CD14-positive monocyte (primary cell): ENCODE measurements around the gene FBXO2. TPM values are rescaled to one million over a fixed set of nuclear protein-coding genes. Genes with fewer than 3 reads are reported as not detected.

ENCODE experiments used
- DNase-seq, 3 donors: peaks; one replicate each; pipeline ENCODE4 v3.0.0-alpha.2; 2011 to 2022
- H2AFZ ChIP-seq: 2 replicates; pipeline ENCODE4 v1.6.0; 2012; ENCODE audit warnings: mild to moderate bottlenecking, low read depth, low read length, inconsistent platforms; ENCODE audit not compliant: insufficient read depth, poor library complexity, severe bottlenecking
- H3K27ac ChIP-seq, 2 donors: 1 replicate in 1 of 2; 2 replicates in 1 of 2; pipeline ENCODE4 v1.5.1; 2012 to 2013; ENCODE audit warnings: low read length in 2 of 2, control low read depth in 1 of 2, inconsistent platforms in 1 of 2, low read depth in 1 of 2, mild to moderate bottlenecking in 1 of 2
- H3K27me3 ChIP-seq, 2 donors: one replicate each; pipeline versions ENCODE4 v1.6.0 to v1.6.1; 2011 to 2013; ENCODE audit warnings: low read length in 2 of 2; ENCODE audit not compliant: control insufficient read depth in 2 of 2, insufficient read depth in 2 of 2
- H3K36me3 ChIP-seq, 2 donors: replicated peaks in 1 of 2; 1 replicate in 1 of 2; 2 replicates in 1 of 2; pipeline versions ENCODE4 v1.5.1 to v1.6.1; 2012 to 2013; ENCODE audit warnings: low read length in 2 of 2, control low read depth in 1 of 2, inconsistent platforms in 1 of 2, mild to moderate bottlenecking in 1 of 2; ENCODE audit not compliant: insufficient read depth in 2 of 2, control insufficient read depth in 1 of 2
- H3K4me1 ChIP-seq, 2 donors: 1 replicate in 1 of 2; 2 replicates in 1 of 2; pipeline versions ENCODE4 v1.5.1 to v1.6.1; 2012 to 2013; ENCODE audit warnings: low read length in 2 of 2, control low read depth in 1 of 2, inconsistent platforms in 1 of 2, mild to moderate bottlenecking in 1 of 2, moderate library complexity in 1 of 2; ENCODE audit not compliant: insufficient read depth in 2 of 2, control insufficient read depth in 1 of 2
- H3K4me2 ChIP-seq: replicated peaks from 2 replicates; pipeline ENCODE3; 2012; ENCODE audit warnings: low read length, moderate library complexity, mild to moderate bottlenecking; ENCODE audit not compliant: poor library complexity, severe bottlenecking; ENCODE audit errors: extremely low read depth
- H3K4me3 ChIP-seq, 3 experiments: fragments of 200-600 bp in 1 of 3; sonication (generic) in 1 of 3; replicated peaks in 1 of 3; 1 replicate in 2 of 3; 2 replicates in 1 of 3; pipeline ENCODE4 v1.5.1; 2011 to 2013; ENCODE audit warnings: low read length in 3 of 3, mild to moderate bottlenecking in 3 of 3, control low read depth in 2 of 3, low read depth in 2 of 3, inconsistent platforms in 1 of 3, moderate library complexity in 1 of 3
- H3K79me2 ChIP-seq: 2 replicates; pipeline ENCODE4 v1.6.0; 2012; ENCODE audit warnings: mild to moderate bottlenecking, control low read depth, inconsistent platforms, low read length, moderate library complexity; ENCODE audit not compliant: insufficient read depth
- H3K9ac ChIP-seq: 2 replicates; pipeline ENCODE4 v1.6.0; 2017; ENCODE audit warnings: low read length, mild to moderate bottlenecking; ENCODE audit not compliant: insufficient read depth, poor library complexity, severe bottlenecking
- H3K9me3 ChIP-seq, 2 donors: replicated peaks in 1 of 2; 1 replicate in 1 of 2; 2 replicates in 1 of 2; pipeline versions ENCODE4 v1.5.1 to v1.6.1; 2012 to 2013; ENCODE audit warnings: low read length in 2 of 2, control low read depth in 1 of 2; ENCODE audit not compliant: control insufficient read depth in 1 of 2, insufficient read depth in 1 of 2
- H4K20me1 ChIP-seq: 2 replicates; pipeline ENCODE4 v1.6.0; 2012; ENCODE audit warnings: mild to moderate bottlenecking, low read length, control low read depth, moderate library complexity; ENCODE audit not compliant: insufficient read depth
- H3K27ac Mint-ChIP-seq, 7 donors: one replicate each; pipeline ENCODE4 v1.8.0; 2020; ENCODE audit warnings: mild to moderate bottlenecking in 7 of 7, mixed read lengths in 7 of 7, moderate library complexity in 6 of 7, inconsistent platforms in 2 of 7
- H3K27me3 Mint-ChIP-seq, 3 donors: one replicate each; pipeline ENCODE4 v1.8.0; 2021 to 2022; ENCODE audit warnings: low read depth in 3 of 3, mild to moderate bottlenecking in 3 of 3, mixed read lengths in 3 of 3, moderate library complexity in 3 of 3, inconsistent platforms in 1 of 3
- H3K36me3 Mint-ChIP-seq, 2 donors: one replicate each; pipeline ENCODE4 v1.8.0; 2020; ENCODE audit warnings: mixed read lengths in 2 of 2, inconsistent platforms in 1 of 2, mild to moderate bottlenecking in 1 of 2
- H3K4me1 Mint-ChIP-seq: one replicate; pipeline ENCODE4 v1.8.0; 2020; ENCODE audit warnings: mild to moderate bottlenecking, mixed read lengths
- H3K4me3 Mint-ChIP-seq, 2 donors: one replicate each; pipeline ENCODE4 v1.8.0; 2020; ENCODE audit warnings: mild to moderate bottlenecking in 2 of 2, mixed read lengths in 2 of 2, moderate library complexity in 1 of 2
- H3K9me3 Mint-ChIP-seq, 7 donors: one replicate each; pipeline ENCODE4 v1.8.0; 2020 to 2022; ENCODE audit warnings: mixed read lengths in 7 of 7, mild to moderate bottlenecking in 6 of 7, moderate library complexity in 6 of 7, inconsistent platforms in 2 of 7
- WGBS: methylation state at CpG from one replicate; pipeline ENCODE4 v1.1.5; 2013; ENCODE audit warnings: missing lambda C conversion rate; ENCODE audit not compliant: insufficient coverage; 5-methylcytosine and 5-hydroxymethylcytosine counted together
- intact Hi-C, 2 donors: fragments of 100-400 bp; cut with micrococcal nuclease; formaldehyde crosslinking; loops; one replicate each; pipeline versions ENCODE4 v1.15.0 to v1.15.1; 2023
- polyA plus RNA-seq, 3 donors: library from polyadenylated mRNA; depleted of rRNA in 1 of 3; unstranded in 2 of 3; stranded (reverse) in 1 of 3; fragments of 300-500 nt in 2 of 3; fragments of >200 nt in 1 of 3; fragmentation: Illumina TruSeq in 2 of 3; gene quantifications; 1 replicate in 2 of 3; 2 replicates in 1 of 3; pipeline ENCODE4 v1.2.3, GENCODE V29; 2012 to 2021
- TF ChIP-seq, protein P1 (sequence below): fragments of 200-600 bp; IDR thresholded peaks from one replicate; pipeline ENCODE4 v1.8.0; 2022; ENCODE audit warnings: antibody characterized with exemption, mild to moderate bottlenecking

FBXO2 gene
- polyA plus RNA-seq, 3 donors, result 0.08 TPM; not detected in 2

DNA sequence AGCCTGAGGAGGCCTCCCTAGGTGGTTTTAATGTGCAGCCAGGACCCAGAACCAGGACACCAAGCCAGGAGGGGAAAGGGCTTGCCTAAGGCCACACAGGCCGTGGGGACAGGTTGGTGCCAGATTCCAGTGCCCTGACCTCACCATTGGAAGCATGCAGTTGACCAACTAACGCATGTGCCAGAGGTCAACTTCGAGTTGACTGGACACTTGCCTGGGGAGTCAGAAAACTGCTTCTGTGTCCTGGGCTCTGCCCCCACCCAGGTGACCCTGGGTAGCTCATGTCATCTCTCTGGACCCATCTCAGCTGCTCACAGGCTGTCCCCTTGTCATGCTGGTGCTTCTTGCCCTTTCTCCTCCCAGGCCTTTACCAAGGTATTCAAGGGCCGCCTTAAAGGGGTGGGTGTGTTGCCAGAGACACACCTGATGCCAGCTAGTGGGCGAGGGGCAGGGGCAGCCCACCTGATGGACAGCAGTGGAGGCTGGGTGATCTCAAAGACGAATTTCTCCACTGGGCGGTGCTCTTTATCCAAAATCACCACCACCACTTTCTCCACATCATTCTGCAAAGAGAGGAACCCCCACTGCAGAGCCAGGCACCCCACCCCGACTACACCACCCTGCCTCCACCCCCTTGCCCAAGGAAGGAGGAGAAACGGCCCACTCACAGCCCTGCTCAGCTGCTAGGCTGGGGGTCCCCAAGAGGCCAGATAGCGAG lies 22.3 kb upstream of the FBXO2 start:
- WGBS, result 100% methylated on average over 4 of the region's 10 CpGs
- H4K20me1 ChIP-seq, result peaks cover 16% of the 10 kb centered on the region
- H3K4me3 Mint-ChIP-seq, result no peak overlapping the region

DNA sequence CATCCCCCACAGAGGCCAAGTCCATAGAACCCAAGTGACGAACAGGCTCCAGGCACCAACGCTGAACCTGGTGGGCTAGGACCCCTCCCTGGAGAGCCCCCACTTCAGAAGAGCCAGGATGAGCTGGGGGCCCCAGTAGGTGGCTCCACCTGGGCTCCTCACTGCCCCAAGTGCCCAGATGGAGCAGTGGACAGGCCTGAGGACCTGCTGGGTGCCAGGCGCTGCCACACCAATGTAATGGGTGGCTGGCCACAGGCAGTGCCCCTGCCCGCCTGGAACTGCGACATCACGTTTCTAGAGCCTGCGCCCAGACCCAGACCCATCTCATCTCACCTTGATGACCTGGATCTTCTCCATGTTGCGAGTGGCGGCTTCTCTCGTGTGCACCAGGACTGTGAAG lies 21.1 kb upstream of the FBXO2 start:
- no peak overlapping the region for H3K27ac ChIP-seq
- H3K4me2 ChIP-seq, result no peak overlapping the region
- H3K9ac ChIP-seq, result no peak overlapping the region
- peaks cover 36 to 68% of the 10 kb centered on the region in 2 donors for H3K36me3 Mint-ChIP-seq
- peaks cover 0 to 2% (median 0%) of the 10 kb centered on the region in 3 donors for H3K27me3 Mint-ChIP-seq
- DNase-seq, result no peak
- H3K27me3 ChIP-seq, result no peaks in the 10 kb centered on the region
- H2AFZ ChIP-seq, result no peak overlapping the region
- H3K9me3 Mint-ChIP-seq, result no peaks in the 10 kb centered on the region
- H3K4me1 ChIP-seq, result peaks cover 18 to 28% of the 10 kb centered on the region in 2 donors
- no peak overlapping the region for H3K4me3 ChIP-seq
- intact Hi-C loops, result no loop called here
- peaks cover 18% of the 10 kb centered on the region for H4K20me1 ChIP-seq
- peaks cover 3% of the 10 kb centered on the region for H3K79me2 ChIP-seq
- peak overlapping the region in 1 of 7 donors; percentile 16 for H3K27ac Mint-ChIP-seq
- H3K4me3 Mint-ChIP-seq, result no peak overlapping the region
- H3K4me1 Mint-ChIP-seq, result peaks cover 24% of the 10 kb centered on the region
- no peaks in the 10 kb centered on the region for H3K9me3 ChIP-seq
- peaks cover 31 to 60% of the 10 kb centered on the region in 2 donors for H3K36me3 ChIP-seq
- TF ChIP-seq, protein P1, sequence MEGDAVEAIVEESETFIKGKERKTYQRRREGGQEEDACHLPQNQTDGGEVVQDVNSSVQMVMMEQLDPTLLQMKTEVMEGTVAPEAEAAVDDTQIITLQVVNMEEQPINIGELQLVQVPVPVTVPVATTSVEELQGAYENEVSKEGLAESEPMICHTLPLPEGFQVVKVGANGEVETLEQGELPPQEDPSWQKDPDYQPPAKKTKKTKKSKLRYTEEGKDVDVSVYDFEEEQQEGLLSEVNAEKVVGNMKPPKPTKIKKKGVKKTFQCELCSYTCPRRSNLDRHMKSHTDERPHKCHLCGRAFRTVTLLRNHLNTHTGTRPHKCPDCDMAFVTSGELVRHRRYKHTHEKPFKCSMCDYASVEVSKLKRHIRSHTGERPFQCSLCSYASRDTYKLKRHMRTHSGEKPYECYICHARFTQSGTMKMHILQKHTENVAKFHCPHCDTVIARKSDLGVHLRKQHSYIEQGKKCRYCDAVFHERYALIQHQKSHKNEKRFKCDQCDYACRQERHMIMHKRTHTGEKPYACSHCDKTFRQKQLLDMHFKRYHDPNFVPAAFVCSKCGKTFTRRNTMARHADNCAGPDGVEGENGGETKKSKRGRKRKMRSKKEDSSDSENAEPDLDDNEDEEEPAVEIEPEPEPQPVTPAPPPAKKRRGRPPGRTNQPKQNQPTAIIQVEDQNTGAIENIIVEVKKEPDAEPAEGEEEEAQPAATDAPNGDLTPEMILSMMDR, result no peak
- WGBS, result 97% methylated on average over 8 of the region's 10 CpGs

More for the DNA sequence above, 22.3 kb upstream of the FBXO2 start:
- H3K9me3 ChIP-seq, result no peaks in the 10 kb centered on the region
- Mint-ChIP-seq H3K36me3 (peaks cover 36 to 63% of the 10 kb centered on the region in 2 donors), H3K27ac (peak overlapping the region in 1 of 7 donors; percentile 18), H3K4me1 (peaks cover 16% of the 10 kb centered on the region), H3K27me3 (peaks cover 0 to 2% (median under 1%) of the 10 kb centered on the region in 3 donors), H3K9me3 (no peaks in the 10 kb centered on the region)
- H3K79me2 ChIP-seq, result peaks cover 6% of the 10 kb centered on the region
- intact Hi-C loops, result no loop called here
- H3K27ac ChIP-seq, result no peak overlapping the region
- H3K27me3 ChIP-seq, result no peaks in the 10 kb centered on the region
- H3K36me3 ChIP-seq, result peaks cover 31 to 56% of the 10 kb centered on the region in 2 donors
- no peak for DNase-seq
- H3K4me2 ChIP-seq, result no peak overlapping the region
- TF ChIP-seq, protein P1, result no peak
- H3K9ac ChIP-seq, result no peak overlapping the region
- no peak overlapping the region for H3K4me3 ChIP-seq
- no peak overlapping the region for H2AFZ ChIP-seq
- peaks cover 11 to 24% of the 10 kb centered on the region in 2 donors for H3K4me1 ChIP-seq
